Adipose tissue (tissue), 3 donors: ENCODE data around the gene ZNF366. TPM values are rescaled to one million over a fixed set of nuclear protein-coding genes. Genes with fewer than 3 reads are reported as not detected.
A peak's percentile ranks its signal among the peaks of the same experiment; 100 is the strongest.
"Not testable (repeated sequence)": the region's sequence is repeated elsewhere in the genome, so short reads cannot be mapped to it uniquely, and the experiment has no call there.

Source experiments
- H3K27ac ChIP-seq: one replicate; pipeline ENCODE4 v1.5.1; 2013; ENCODE audit warnings: low read depth, low read length
- WGBS, 3 donors: extraction: QIAGEN DNeasy Blood & Tissue Kit; methylation state at CpG; one replicate each; pipeline ENCODE4 v1.1.7; 2013; 5-methylcytosine and 5-hydroxymethylcytosine counted together
- polyA plus RNA-seq, 3 donors: library from polyadenylated mRNA; stranded (reverse); fragments of 200-250 nt; gene quantifications; one replicate each; pipeline ENCODE4 v1.2.3, GENCODE V29; 2013
- donor health status: healthy with polysubstance abuse.
- donor health status: Bipolar disorder and iron deficiency.
- donor health status: healthy.

Gene ZNF366
- polyA plus RNA-seq, 3 donors = 0.82 to 3.3 (median 1.5) TPM

DNA sequence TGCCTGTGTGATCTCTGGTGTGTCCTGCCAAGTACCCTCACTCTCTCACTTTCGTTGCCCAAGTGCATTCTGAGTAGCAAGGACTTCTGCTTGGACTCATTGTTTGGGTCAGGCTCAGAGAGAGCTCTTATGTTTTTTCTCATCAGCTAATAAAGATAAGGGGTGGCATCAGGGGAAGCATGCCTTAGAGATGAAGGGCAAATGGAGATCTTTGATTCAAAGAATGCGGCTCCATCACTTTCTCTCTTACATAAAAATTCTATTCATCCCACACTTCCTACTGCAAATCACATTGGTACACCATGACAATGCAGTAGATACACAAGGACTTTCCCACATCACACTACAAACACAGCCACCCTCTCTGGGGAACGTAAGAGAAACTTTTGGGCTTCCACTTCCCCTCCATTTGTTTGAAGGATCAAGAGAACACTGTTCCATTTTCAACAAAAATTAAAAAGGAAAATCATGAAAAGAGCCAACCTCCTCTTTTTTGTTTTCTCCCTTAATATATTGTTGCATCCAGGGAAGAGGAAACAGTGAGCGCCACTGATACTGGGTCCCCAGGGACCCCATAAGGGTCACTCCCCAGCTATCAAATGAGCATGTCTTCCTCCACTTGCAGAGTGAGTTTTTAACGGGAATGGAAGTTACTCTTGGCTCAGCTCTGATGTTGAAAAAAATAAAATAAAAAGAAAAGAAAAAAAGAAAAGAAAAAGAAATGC, 73.0 kb downstream of the ZNF366 start:
- 49 to 69% (median 57%) methylated on average over 5 of the region's 5 CpGs for WGBS, 3 donors
- peak overlapping the region; percentile 70 for H3K27ac ChIP-seq

DNA sequence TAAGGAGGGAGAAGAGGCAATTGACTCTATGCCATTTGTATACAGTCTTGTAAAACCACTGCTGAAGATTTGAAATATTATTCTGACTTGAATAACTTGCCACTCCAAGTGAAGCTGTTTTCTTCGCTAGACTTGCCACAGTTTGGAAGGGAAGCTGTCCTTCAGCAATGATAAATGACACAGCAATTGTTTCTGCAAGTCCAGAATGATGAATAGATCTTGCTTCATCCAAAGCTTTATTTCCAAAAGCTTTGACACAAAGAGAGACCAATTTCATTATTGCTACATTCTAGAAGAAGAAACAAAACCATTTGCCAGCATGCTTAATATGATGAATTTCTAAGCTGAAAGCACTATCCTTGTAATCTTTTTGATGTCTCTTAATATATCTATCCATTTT, 73.7 kb downstream of the ZNF366 start:
- 23 to 53% (median 24%) methylated on average over 1 of the region's 1 CpG for WGBS, 3 donors
- H3K27ac ChIP-seq = no peak overlapping the region

DNA sequence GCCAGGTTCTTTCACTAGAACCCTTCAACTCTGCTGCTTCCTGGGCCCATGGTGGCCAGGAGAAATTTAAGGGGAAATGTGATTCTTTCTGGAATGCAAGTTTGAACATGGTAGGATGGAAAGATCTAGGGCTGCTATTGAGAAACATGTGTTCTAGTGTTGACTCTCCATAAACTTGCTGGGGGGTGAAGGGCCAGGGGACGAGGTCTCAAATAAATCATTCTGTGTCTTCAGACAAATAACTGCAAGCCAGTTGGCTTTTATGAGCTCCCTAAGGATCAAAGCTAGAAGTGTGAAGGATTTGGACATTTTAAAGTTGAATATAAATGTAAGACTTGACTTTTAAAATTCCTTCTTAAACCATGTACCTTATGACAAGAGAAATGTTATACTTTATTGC, 78.5 kb downstream of the ZNF366 start:
- H3K27ac ChIP-seq = no peak overlapping the region
- WGBS, 3 donors = 53 to 80% (median 58%) methylated on average over 1 of the region's 1 CpG

DNA sequence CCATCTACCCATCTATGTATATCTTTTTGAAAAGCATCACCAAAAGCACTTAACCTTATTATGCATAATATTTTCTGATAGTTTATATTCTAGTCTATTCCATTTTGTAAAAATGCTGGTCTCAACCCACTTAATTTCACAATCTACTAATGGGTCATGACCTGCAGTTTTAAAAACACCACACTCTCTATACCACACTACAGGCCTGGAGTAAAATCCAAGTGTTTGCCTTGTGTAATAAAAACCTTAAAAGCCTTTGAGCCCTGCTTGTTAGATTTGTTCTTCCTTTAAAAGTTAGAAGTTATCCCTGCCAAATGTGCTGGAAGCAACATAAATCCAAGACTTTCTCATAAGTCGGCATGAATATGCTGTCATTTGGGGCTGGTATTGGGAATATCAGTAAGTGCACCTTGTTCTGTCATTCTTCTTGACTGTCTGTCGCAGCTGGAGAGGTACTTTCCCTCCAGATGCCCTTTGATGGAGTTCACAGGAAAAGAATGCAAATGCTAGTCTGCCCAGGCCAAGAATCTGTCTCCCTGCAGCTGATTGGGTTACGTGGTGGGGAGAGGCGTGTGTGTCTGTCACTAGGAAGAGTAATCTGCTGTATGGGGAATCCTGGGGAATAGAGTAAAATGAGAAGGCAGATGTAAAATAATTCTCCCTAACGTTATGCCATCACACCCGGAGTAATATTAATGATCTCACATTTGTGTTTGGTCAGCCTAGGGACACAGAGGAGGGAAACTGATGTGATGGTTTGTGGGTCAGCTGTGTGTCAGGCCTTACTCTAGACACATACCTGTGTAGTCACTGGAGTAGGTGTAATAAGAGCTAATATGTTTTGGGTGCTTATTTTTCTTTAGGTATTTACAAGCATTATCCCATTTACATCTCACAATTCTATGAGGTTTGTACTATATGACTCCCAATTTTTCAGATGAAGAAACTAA, 79.4 kb downstream of the ZNF366 start:
- H3K27ac ChIP-seq = no peak overlapping the region
- WGBS, 3 donors = 37 to 51% (median 46%) methylated on average over 6 of the region's 6 CpGs

DNA sequence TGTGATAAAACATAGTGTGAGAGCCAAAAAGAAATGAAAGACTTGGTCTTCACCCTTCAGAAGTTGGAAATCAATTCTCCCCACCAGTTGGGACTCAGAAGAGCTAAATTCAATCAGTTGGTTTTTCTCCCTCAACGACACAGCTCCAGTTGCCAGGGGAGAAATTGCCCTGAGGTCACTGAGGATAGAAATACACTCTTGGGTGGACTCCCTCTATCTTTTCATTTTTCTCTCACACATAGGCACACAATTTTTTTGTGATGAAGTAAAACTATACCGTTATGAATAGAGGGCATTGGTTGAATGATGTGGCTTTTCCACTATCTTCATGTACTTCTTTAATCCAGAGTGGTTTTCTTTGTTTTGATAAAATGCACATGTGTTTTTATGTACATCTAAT, 80.2 kb downstream of the ZNF366 start:
- H3K27ac ChIP-seq = no peak overlapping the region
- 65 to 87% (median 72%) methylated on average over 2 of the region's 2 CpGs for WGBS, 3 donors

DNA sequence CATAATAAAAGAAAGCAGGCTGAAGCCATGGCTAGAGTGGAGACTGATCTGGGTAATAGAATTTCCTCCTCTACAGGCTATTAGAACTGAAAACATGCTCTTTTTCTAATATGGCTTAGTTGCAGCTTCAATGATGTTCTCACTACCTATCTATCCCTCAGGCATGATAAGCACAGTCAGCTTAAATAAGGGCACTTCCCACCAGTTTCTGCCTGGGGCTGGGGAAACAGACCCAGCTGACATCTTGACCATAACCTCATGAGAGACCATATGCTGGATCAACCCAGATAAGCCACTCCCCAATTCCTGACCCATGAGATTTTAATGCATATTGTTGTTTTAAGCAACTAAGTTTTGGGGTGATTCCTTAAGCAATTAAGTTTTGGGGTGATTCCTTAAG, 81.2 kb downstream of the ZNF366 start:
- H3K27ac ChIP-seq = no peak overlapping the region

DNA sequence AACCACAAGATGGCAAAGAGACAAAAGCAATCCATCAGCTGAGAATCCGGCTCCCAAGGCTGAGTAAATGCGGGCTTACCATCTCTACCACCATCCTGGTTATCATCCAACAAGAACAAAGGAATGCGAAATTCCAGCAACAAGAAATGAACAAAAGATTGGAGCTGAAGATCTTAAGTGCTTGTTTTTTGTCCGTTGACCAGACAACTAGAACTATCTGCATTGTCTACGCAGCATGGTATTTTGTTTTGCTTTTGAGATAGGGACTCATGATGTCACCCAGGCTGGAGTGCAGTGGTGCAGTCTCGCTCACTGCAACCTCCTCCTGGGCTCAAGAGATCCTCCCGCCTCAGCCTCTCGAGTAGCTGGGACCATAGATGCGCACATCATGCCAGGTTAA, 88.9 kb downstream of the ZNF366 start:
- no peak overlapping the region for H3K27ac ChIP-seq
- WGBS, 3 donors = 88 to 92% (median 91%) methylated on average over 9 of the region's 9 CpGs

DNA sequence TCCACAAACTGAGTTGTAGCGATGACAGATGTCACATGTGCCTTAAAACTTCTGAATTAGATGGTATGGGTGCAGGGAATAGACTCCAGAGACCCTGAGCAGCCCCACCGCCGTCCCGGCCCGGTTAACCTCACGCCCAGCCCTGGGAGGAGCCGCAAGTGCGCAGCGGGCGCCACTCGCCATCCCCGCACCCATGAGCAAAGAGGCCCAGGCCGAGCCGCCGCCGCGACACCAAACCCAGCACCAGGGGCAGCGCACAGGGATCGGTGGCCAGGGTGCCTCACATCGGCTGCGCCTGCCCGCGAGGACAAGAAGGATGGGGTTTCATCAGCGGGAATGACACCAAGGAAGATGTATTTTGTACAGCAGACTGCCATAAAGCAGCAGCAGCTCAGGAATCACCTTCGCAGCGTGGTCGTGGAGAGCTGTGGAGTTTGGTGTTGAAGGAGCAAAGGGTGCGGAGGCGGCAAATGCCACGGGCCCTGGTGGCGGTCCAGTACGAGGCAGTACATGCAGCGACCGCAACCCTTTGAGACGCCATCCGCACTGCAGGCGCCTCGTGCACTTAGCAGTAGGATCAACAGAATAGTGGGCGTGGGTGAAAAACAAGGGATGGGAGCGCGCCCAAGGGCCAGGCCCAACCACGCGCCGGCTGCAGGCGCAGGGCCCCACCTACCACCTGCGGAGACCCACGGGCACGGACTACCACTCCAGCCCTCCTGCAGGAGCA, 89.7 kb downstream of the ZNF366 start:
- 91 to 94% (median 93%) methylated on average over 48 of the region's 48 CpGs for WGBS, 3 donors
- H3K27ac ChIP-seq = no peak overlapping the region

DNA sequence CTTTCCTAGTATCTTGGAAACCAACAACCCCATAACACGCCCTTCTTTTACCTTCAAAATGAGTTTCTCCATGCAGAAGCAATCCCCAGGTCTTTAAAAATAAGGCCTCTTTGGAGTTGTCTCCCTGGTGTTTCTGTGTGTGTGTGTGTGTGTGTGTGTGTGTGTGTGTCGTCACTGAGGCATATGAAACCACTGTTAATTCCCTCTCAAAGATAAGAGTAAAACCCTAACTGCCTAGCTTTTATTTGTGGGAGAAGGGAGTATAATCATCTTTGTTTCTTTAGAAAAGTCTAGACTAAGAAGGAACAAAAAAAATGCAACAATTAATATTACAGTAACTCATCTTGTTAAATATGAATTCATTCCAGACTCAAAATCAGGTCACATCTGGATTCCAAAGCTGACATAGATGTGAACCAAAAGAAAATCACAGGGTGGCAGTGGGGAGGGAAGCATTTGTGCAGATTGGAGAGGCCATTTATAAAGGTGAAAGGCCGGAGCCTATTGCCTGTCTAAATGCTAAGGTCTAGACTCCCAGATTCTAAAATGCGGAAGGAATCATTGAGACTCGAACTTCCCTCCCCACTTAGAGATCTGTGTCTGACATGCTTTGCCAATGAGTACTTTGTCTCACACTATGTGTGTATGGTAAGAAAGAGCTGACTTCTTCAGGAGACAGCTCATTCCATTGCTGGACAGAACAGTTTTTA, 91.4 kb downstream of the ZNF366 start:
- no peak overlapping the region for H3K27ac ChIP-seq
- WGBS, 3 donors = 90% methylated on average over 5 of the region's 5 CpGs

DNA sequence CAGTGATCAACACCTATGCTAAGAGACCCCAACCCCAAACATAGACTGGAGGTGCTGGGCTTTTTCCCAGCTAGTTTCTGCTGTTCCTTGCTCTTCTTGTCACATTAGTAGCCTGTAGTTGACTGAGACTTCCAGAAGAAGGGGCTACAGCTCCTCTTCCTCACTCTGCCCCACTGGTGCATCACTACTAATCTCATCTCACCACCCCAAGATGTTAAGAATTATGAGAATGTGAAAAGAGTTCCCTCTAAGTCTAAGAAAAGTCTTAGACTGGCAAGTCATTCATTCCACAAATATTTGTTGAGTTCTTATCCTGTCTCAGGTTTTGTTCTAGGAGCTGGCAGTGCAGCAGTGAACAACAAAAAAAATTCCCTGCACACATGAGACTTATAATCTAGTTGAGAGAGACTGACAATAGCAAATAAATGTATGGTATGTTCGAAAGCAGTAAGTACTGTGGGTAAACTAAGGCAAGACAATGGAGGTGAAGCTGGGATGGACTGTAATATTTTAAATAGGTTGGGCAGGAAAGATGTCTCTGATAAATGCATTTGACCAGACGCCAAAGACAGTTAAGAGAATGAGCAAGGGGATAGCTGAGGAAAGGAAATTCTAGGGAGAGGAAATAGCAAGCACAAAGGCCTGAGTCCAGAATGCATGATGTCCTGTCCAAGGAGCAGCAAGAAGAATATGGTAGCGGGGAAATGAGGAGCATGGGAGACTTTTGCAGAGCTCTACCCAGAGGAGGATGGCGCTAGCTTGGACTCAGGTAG, 94.7 kb downstream of the ZNF366 start:
- 76 to 89% (median 83%) methylated on average over 4 of the region's 4 CpGs for WGBS, 3 donors
- H3K27ac ChIP-seq = no peak overlapping the region

DNA sequence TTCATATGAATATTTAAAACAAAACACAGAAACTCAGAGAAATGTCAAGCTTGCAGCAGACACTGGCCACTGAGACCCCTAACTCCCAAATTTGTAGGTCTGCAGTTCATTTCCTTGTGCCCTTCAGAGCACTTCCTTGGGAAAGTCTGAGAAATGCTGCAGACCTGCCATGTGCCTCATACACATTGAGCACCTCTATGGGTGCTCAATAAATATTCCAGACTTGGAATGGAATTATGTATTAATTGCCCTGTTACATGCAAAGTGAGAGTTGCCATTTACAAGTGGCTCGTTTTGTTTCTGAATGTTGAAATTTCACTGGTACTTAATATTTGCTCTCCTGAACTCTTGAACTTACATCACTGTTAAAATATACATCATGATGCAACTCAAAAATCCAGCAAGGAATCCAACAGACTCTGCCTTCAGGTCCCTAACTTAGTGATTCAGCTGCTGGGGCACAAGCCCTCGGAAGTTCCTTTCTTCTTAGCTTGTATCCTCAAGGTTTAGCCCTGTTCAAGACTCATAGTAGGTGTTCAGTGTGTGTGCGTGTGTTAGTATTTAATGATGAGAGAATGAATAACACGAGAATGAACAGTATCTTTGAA, 96.4 kb downstream of the ZNF366 start:
- WGBS, 3 donors = 82 to 85% (median 83%) methylated on average over 4 of the region's 4 CpGs
- H3K27ac ChIP-seq = no peak overlapping the region

DNA sequence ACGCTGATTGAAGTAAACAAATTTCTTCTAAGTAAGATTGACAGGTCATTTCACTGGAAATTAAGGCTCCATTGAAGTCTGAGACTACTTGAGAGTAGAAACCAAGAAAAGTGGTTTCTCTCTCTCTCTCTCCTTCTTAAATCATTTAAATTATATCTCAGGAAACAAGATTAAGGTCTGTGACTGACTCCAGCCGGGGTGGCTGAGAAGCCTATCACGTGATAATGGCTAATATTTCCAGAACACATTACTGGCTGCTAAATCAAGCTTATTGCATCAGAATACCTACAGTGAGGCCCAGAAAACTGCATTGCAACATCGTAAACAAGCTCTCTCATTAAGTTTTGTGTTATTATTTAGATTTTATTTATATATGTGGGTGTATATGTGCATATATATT, 98.6 kb downstream of the ZNF366 start:
- WGBS, 3 donors = 46 to 56% (median 53%) methylated on average over 4 of the region's 4 CpGs
- H3K27ac ChIP-seq = no peak overlapping the region

DNA sequence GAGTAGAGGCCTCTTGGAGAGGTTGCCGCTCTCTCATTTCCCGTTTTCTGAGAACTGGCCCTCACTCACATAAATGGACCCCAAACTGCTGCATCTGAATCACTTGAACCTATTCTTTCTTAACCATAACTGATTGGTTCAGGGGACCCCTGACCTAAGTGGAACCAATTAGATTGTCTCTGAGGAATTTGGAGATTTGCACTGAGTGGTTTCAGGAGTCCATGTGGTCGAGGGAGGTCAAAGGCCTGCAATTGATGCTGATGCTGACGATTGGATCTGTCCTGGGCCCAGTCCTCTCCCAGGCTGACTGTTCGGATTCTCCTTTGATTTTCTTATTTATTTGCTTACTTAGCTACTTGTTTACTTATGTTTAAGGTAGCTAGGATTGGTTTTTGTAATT, 99.1 kb downstream of the ZNF366 start:
- no peak overlapping the region for H3K27ac ChIP-seq
- 82 to 91% (median 91%) methylated on average over 5 of the region's 5 CpGs for WGBS, 3 donors

DNA sequence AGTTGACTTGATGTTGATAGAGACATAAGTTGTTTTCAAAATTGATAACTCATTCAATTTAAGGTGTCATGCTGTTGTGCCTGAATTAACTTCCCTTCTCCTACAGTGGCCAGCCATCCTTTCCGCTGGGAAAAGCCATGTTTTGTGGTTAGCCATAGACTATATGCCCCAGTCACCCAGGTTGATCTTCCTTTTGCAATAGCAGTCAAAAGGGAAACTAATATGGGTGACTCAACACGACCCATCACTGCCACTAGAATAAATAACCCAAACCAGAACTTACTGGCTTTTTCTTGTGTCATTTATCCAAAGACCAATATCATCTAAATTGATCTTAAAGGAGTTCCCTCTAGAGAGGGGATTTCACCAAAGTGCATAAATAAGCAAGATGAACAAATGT, 99.7 kb downstream of the ZNF366 start:
- WGBS, 3 donors = 76 to 87% (median 83%) methylated on average over 2 of the region's 2 CpGs
- H3K27ac ChIP-seq = no peak overlapping the region

DNA sequence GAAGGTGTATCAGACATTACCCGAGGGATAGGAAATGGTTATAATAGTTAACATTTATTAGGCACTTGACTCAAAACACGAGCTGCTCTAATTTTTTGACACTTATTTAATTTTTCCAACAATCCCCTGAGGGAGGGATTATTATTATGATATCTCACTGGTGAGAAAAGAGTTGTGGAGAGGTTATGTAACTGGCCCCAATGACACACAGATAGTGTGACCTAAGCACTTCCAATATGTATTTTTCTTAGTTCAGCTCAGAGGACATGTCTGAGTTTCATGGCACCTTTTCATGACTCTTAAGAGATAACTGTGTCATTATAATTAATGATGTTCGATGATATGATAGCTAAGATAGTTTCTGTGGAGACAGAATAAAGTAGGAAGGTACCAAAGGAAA, 100.1 kb downstream of the ZNF366 start:
- WGBS, 3 donors = 76 to 79% (median 78%) methylated on average over 3 of the region's 3 CpGs

DNA sequence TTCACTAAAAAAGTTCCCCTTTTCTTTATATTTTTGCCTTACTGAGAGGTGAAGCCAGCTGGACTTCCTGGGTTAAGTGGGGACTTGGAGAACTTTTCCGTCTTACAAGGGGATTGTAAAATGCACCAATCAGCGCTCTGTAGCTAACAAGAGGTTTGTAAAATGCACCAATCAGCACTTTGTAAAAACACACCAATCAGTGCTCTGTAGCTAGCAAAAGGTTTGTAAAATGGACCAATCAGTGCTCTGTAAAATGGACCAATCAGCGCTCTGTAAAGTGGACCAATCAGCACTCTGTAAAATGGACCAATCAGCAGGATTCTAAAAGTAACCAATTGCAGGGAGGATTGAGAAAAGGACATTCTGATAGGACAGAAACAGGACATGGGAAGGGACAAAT, 102.4 kb downstream of the ZNF366 start:
- H3K27ac ChIP-seq = not testable (repeated sequence)
- WGBS, 3 donors = 79 to 100% (median 96%) methylated on average over 3 of the region's 3 CpGs

More for the DNA sequence above, 100.1 kb downstream of the ZNF366 start:
- no peak overlapping the region for H3K27ac ChIP-seq

DNA sequence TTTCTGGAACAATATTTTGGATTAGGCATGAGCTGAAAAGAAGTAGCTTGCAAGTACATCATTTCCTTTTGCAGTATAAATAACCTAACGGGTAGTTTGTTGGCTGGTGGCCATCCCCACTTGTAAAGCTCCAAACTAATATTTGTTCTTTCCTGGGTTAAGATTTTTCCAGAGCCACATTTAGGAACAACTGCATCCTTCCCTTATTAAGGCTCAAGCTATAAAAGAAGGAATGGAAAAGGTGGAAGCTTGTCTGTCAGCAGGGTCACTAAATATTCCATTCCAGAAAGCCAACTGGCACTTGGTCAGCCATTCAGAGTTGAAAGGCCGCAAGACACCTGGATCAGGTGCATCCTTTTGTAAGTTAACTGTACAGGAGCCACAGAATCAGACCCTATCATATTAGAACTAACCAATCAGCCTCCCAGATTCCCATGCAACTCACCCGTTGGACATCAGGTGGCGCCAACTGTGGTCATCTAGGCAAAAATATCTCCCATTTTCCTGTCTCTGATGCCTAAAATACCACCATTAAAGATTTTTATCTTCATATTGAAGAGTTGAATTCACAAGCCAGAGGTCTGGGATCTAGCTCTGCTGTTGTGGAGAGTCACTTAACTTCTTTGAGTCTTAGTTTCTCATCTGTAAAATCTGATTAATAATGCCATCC, 104.1 kb downstream of the ZNF366 start:
- 41 to 57% (median 48%) methylated on average over 4 of the region's 4 CpGs for WGBS, 3 donors
- H3K27ac ChIP-seq = no peak overlapping the region
